Smooth muscle cell (in vitro differentiated cells): ENCODE data around the gene PPM1N. TPM values are rescaled to one million over a fixed set of nuclear protein-coding genes. Genes with fewer than 3 reads are reported as not detected.
A peak's percentile ranks its signal among the peaks of the same experiment; 100 is the strongest.

Experiments used
- DNase-seq: peaks from one replicate; lab custom pipeline; 2025; ENCODE audit not compliant: unreplicated experiment; lab: John Stamatoyannopoulos, UW
- H2AFZ ChIP-seq: fragments of 200-600 bp; sonication (generic); 2 replicates; pipeline ENCODE4 v1.6.0; 2016; ENCODE audit warnings: antibody characterized with exemption, low read depth, mild to moderate bottlenecking
- H3F3A ChIP-seq: fragments of 200-600 bp; sonication (generic); 2 replicates; pipeline ENCODE4 v1.6.0; 2017; ENCODE audit warnings: antibody characterized with exemption, low read depth
- H3K27ac ChIP-seq: fragments of 200-600 bp; sonication (generic); 2 replicates; pipeline ENCODE4 v1.5.1; 2016; ENCODE audit warnings: low read depth, mild to moderate bottlenecking
- H3K27me3 ChIP-seq: fragments of 200-600 bp; sonication (generic); 2 replicates; pipeline ENCODE4 v1.6.1; 2016; ENCODE audit warnings: low read depth, mild to moderate bottlenecking
- H3K36me3 ChIP-seq: fragments of 200-600 bp; sonication (generic); 2 replicates; pipeline ENCODE4 v1.5.1; 2016; ENCODE audit warnings: low read depth
- H3K4me1 ChIP-seq: fragments of 200-600 bp; sonication (generic); 2 replicates; pipeline ENCODE4 v1.5.1; 2016; ENCODE audit warnings: low read depth
- H3K4me2 ChIP-seq: fragments of 200-600 bp; sonication (generic); 2 replicates; pipeline ENCODE4 v1.6.0; 2016; ENCODE audit warnings: mild to moderate bottlenecking
- H3K4me3 ChIP-seq: fragments of 200-600 bp; sonication (generic); 2 replicates; pipeline ENCODE4 v1.5.1; 2016; ENCODE audit warnings: mild to moderate bottlenecking
- H3K79me2 ChIP-seq: fragments of 200-600 bp; sonication (generic); 2 replicates; pipeline ENCODE4 v1.6.0; 2016; ENCODE audit warnings: low read depth, mild to moderate bottlenecking
- H3K9ac ChIP-seq: fragments of 200-600 bp; sonication (generic); 2 replicates; pipeline ENCODE4 v1.6.0; 2016; ENCODE audit warnings: low read depth
- H3K9me3 ChIP-seq: fragments of 200-600 bp; sonication (generic); replicated peaks from 2 replicates; pipeline ENCODE4 v1.5.1; 2016; ENCODE audit warnings: low read depth
- H4K20me1 ChIP-seq: fragments of 200-600 bp; sonication (generic); 2 replicates; pipeline ENCODE4 v1.6.0; 2016; ENCODE audit warnings: low read depth
- CTCF ChIP-seq: fragments of 200-600 bp; sonication (generic); IDR thresholded peaks from 2 replicates; pipeline ENCODE4 v1.5.1; 2017; ENCODE audit warnings: borderline replicate concordance, mild to moderate bottlenecking, antibody characterized with exemption; ENCODE audit not compliant: insufficient read depth, poor library complexity, severe bottlenecking
- WGBS: methylation state at CpG from one replicate; pipeline ENCODE4 v1.1.7; 2016; ENCODE audit warnings: low lambda C conversion rate; 5-methylcytosine and 5-hydroxymethylcytosine counted together
- polyA plus RNA-seq: library from polyadenylated mRNA; unstranded; fragments of >200 nt; fragmentation: Nextera tagmentation; extraction: Ambion mirVana; gene quantifications from 2 replicates; pipeline ENCODE4 v1.2.1, GENCODE V29; 2016
- total RNA-seq: library from RNA; depleted of rRNA; stranded (reverse); fragments of >200 nt; gene quantifications from 2 replicates; pipeline ENCODE4 v1.2.3, GENCODE V29; 2014

PPM1N gene
- total and polyA plus RNA-seq, 2 experiments from 2014 or later: 0.16 to 0.58 TPM

DNA sequence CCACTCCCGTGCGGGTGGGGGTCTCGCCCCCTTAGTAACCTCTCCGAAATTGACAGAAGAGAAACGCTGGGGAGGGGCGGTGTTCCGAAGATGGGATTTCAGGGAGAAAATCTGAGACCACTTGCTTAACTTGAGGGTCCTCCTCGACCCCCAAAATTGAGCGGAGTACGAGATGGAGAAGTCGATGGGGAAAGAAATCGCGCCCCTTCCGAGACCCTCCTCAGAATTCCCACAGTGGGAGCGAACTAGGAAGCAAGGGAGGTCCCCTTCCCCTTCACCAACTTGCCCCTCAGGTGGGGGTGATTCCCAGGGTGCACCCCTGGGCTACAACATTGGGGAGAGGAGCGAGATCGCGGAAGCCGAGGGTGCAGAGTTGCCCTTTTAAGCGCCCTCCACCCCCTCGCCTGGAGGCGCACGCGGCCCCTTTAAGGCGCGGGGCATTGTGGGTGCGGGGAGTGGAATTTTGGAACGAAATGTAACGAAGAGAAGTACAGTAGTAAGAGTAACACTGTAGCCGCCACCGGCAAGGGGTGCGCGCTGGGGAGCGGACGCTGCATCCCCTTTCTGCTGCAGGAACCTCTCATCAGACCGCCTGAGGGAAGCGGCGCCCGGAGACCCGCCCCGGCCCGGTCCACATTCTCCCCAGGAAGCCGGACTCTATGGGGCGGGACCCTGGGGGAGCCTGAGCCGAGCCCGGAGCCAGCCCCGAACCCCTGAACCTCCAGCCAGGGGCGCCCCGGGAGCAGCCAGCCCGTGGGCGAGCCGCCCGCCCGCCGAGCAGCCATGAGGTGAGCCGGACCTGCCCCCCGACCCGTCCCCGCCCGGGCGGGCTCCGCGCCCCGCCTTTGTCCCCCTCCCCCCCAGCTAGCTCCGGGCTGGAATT, 9.0 kb downstream of the PPM1N start, which contains the start of gene VASP:
Gene VASP (plus strand): TSS at position 491 of the 883 bp plus-strand sequence. CDS start 293 bp downstream, at position 784.
- peak within 1 kb of the TSS; percentile 72 for H3K9ac ChIP-seq
- H3K79me2 ChIP-seq: peaks cover 50% of the 10 kb centered on the region
- TF ChIP-seq CTCF: no peak
- H3K9me3 ChIP-seq: no peaks in the 10 kb centered on the region
- peak within 1 kb of the TSS; percentile 87 for H3K4me2 ChIP-seq
- no peaks in the 10 kb centered on the region for H3K27me3 ChIP-seq
- DNase-seq: peak; percentile 51
- H4K20me1 ChIP-seq: peaks cover 30% of the 10 kb centered on the region
- H3K4me1 ChIP-seq: no peaks in the 10 kb centered on the region
- peak within 1 kb of the TSS; percentile 92 for H3K27ac ChIP-seq
- whole genome bisulfite sequencing: under 1% methylated on average over 47 of the region's 65 CpGs
- peaks cover 16% of the 10 kb centered on the region for H3F3A ChIP-seq
- H2AFZ ChIP-seq: peak within 1 kb of the TSS; percentile 52
- H3K36me3 ChIP-seq: no peaks in the 10 kb centered on the region
- peak within 1 kb of the TSS; percentile 98 for H3K4me3 ChIP-seq

- peaks cover 16% of the 10 kb centered on the region for H3F3A ChIP-seq
- peak overlapping the region; percentile 98 for H3K4me3 ChIP-seq
- peak overlapping the region; percentile 92 for H3K27ac ChIP-seq
- no peaks in the 10 kb centered on the region for H3K27me3 ChIP-seq
- no peak for TF ChIP-seq CTCF
- no peak for DNase-seq
- peaks cover 57% of the 10 kb centered on the region for H3K79me2 ChIP-seq
- no peak overlapping the region for H2AFZ ChIP-seq
- H3K9me3 ChIP-seq: no peaks in the 10 kb centered on the region
- 3% methylated on average over 19 of the region's 22 CpGs for WGBS
- peaks cover 37% of the 10 kb centered on the region for H4K20me1 ChIP-seq
- no peaks in the 10 kb centered on the region for H3K36me3 ChIP-seq
- H3K4me2 ChIP-seq: peak overlapping the region; percentile 87
- no peaks in the 10 kb centered on the region for H3K4me1 ChIP-seq
- peak overlapping the region; percentile 72 for H3K9ac ChIP-seq
These were observed 9.7 kb downstream of the PPM1N start for GRCh38 chr19:45507872-45508416.

DNA sequence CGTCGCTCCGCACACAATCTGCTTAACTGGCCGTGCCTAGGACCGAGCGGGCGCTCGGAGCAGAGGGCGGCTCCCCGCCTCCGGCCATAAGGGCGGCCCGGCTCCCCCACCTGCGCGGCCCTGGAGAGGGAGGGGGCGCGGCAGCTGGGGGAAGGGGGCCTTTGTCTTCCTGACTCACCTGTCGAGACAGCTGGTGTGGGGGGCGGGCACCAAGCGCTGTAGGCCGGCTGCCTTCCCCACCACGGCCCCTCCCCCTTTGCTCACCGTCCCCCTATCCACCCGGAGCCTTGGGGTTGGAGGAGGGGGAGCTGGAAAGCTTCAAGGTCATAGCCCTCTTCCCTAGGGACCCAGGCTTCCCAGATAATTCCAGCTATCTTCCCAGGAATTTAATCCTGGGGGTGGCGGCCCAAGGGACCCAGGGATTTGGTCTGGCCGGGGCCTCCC, 10.2 kb downstream of the PPM1N start:
- H3K4me3 ChIP-seq: peak overlapping the region; percentile 98
- peak overlapping the region; percentile 92 for H3K27ac ChIP-seq
- WGBS: 0% methylated on average over 5 of the region's 26 CpGs
- DNase-seq: no peak
- H3K9ac ChIP-seq: peak overlapping the region; percentile 72
- H3K79me2 ChIP-seq: peaks cover 62% of the 10 kb centered on the region
- peak overlapping the region; percentile 87 for H3K4me2 ChIP-seq
- H4K20me1 ChIP-seq: peaks cover 42% of the 10 kb centered on the region
- no peak overlapping the region for H2AFZ ChIP-seq
- no peaks in the 10 kb centered on the region for H3K36me3 ChIP-seq
- no peaks in the 10 kb centered on the region for H3K4me1 ChIP-seq
- no peak for TF ChIP-seq CTCF
- H3K9me3 ChIP-seq: no peaks in the 10 kb centered on the region
- peaks cover 16% of the 10 kb centered on the region for H3F3A ChIP-seq
- H3K27me3 ChIP-seq: no peaks in the 10 kb centered on the region
